BLaER1 (cell line): ENCODE data around the gene ARV1.

Experiments
- H3K27ac ChIP-seq: shearing (Covaris generic); formaldehyde crosslinking; 2 replicates; pipeline ENCODE4 v1.8.1; 2022
- H3K27me3 ChIP-seq: shearing (Covaris generic); formaldehyde crosslinking; 2 replicates; pipeline ENCODE4 v1.8.1; 2022
- H3K36me3 ChIP-seq: shearing (Covaris generic); formaldehyde crosslinking; 2 replicates; pipeline ENCODE4 v1.8.1; 2022
- H3K4me1 ChIP-seq: shearing (Covaris generic); formaldehyde crosslinking; 2 replicates; pipeline ENCODE4 v1.8.1; 2022
- H3K4me2 ChIP-seq: shearing (Covaris generic); formaldehyde crosslinking; 2 replicates; pipeline ENCODE4 v1.8.1; 2022
- H3K4me3 ChIP-seq: shearing (Covaris generic); formaldehyde crosslinking; 2 replicates; pipeline ENCODE4 v1.8.1; 2022
- H3K9ac ChIP-seq: shearing (Covaris generic); formaldehyde crosslinking; 2 replicates; pipeline ENCODE4 v1.8.1; 2022
- H3K9me3 ChIP-seq: shearing (Covaris generic); formaldehyde crosslinking; 2 replicates; pipeline ENCODE4 v1.8.1; 2022
- H4K20me1 ChIP-seq: shearing (Covaris generic); formaldehyde crosslinking; 2 replicates; pipeline ENCODE4 v1.8.1; 2022
- Cebpa-rat ChIP-seq: shearing (Covaris generic); IDR thresholded peaks from 2 replicates; pipeline ENCODE4 v1.8.1; 2022

The ARV1 gene

GRCh38 chr1:231049121-231049979, 70.5 kb downstream of the ARV1 start:
- no peaks in the 10 kb centered on the region for H3K27me3 ChIP-seq
- no peak overlapping the region for H3K27ac ChIP-seq
- H3K4me1 ChIP-seq, result peaks cover 14% of the 10 kb centered on the region
- H3K9ac ChIP-seq, result no peak overlapping the region
- no peak overlapping the region for H3K4me3 ChIP-seq
- H3K9me3 ChIP-seq, result peaks cover 8% of the 10 kb centered on the region
- no peaks in the 10 kb centered on the region for H4K20me1 ChIP-seq
- TF ChIP-seq Cebpa-rat, result no peak
- no peak overlapping the region for H3K4me2 ChIP-seq
- H3K36me3 ChIP-seq, result no peaks in the 10 kb centered on the region
